Measurements from ENCODE around the gene PKNOX1. TPM values are rescaled to one million over a fixed set of nuclear protein-coding genes. Genes with fewer than 3 reads are reported as not detected.
"Not testable (repeated sequence)": the region's sequence is repeated elsewhere in the genome, so short reads cannot be mapped to it uniquely, and the experiment has no call there.

The PKNOX1 gene
- total RNA-seq, 1 donor from 2014 or later, result 18.9 TPM

GRCh38 chr21:43021191-43021590 lies 46.8 kb downstream of the PKNOX1 start:
- no peak for DNase-seq

- no peak for DNase-seq
These were observed 47.6 kb downstream of the PKNOX1 start for GRCh38 chr21:43021756-43022600.

- DNase-seq, result no peak
These were observed 48.8 kb downstream of the PKNOX1 start for GRCh38 chr21:43023175-43023574.

GRCh38 chr21:43024439-43025136 lies 50.2 kb downstream of the PKNOX1 start:
- DNase-seq, result no peak

- no peak for DNase-seq
These were observed 51.3 kb downstream of the PKNOX1 start for GRCh38 chr21:43025636-43026180.

- DNase-seq, result no peak
These were observed 53.7 kb downstream of the PKNOX1 start for GRCh38 chr21:43027846-43028731.

GRCh38 chr21:43029785-43030184 lies 55.4 kb downstream of the PKNOX1 start:
- no peak for DNase-seq

GRCh38 chr21:43031121-43031619 lies 56.8 kb downstream of the PKNOX1 start:
- DNase-seq, result no peak

- no peak for DNase-seq
These were observed 59.7 kb downstream of the PKNOX1 start for GRCh38 chr21:43034101-43034500.

- DNase-seq, result no peak
These were observed 60.5 kb downstream of the PKNOX1 start for GRCh38 chr21:43034826-43035225.

GRCh38 chr21:43036889-43037288 lies 62.5 kb downstream of the PKNOX1 start:
- not testable (repeated sequence) for DNase-seq

GRCh38 chr21:43037918-43038658 lies 63.7 kb downstream of the PKNOX1 start:
- not testable (repeated sequence) for DNase-seq

- DNase-seq, result not testable (repeated sequence)
These were observed 64.3 kb downstream of the PKNOX1 start for GRCh38 chr21:43038659-43039044.

- not testable (repeated sequence) for DNase-seq
These were observed 67.8 kb downstream of the PKNOX1 start for GRCh38 chr21:43042169-43042568.

- DNase-seq, result not testable (repeated sequence)
These were observed 68.9 kb downstream of the PKNOX1 start for GRCh38 chr21:43043291-43043690.

GRCh38 chr21:43044547-43044946 lies 70.2 kb downstream of the PKNOX1 start:
- DNase-seq, result not testable (repeated sequence)

- not testable (repeated sequence) for DNase-seq
These were observed 71.0 kb downstream of the PKNOX1 start for GRCh38 chr21:43045165-43045875.

GRCh38 chr21:43045876-43046821 lies 71.8 kb downstream of the PKNOX1 start:
- not testable (repeated sequence) for DNase-seq

- DNase-seq, result not testable (repeated sequence)
These were observed 78.8 kb downstream of the PKNOX1 start for GRCh38 chr21:43053112-43053511.
